ENCODE results near the gene TINAG.

The TINAG gene

DNA sequence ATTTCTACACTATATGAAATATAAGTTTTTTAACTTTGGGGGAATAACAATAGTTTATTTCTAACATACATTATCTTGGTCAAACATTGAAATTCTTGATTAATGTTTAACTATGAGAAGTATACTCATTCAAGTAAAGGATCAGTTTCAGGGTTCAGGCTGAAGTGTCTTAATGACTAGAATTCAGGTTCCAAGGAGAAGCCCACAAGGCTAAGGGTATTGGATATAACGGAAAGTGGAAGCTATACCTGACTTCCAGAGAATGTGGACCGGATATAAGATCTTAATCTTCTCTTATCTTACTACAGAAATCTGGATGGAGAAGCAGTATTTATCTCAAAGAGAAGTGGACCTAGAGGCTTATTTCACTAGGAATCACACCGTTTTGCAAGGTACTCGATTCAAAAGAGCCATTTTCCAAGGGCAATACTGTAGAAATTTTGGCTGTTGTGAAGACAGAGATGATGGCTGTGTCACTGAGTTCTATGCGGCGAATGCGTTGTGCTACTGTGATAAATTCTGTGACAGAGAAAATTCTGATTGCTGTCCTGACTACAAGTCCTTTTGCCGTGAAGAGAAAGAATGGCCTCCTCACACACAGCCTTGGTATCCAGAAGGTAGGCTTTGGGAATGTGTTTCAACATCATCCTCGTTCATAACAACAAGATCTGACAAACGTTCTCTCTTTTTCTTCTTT, at the start of gene TINAG:
TSS of gene TINAG (plus strand) at position 153 of the 697 bp plus-strand sequence. CDS start at position 263, 110 bp downstream.
- no peak for DNase-seq

DNA sequence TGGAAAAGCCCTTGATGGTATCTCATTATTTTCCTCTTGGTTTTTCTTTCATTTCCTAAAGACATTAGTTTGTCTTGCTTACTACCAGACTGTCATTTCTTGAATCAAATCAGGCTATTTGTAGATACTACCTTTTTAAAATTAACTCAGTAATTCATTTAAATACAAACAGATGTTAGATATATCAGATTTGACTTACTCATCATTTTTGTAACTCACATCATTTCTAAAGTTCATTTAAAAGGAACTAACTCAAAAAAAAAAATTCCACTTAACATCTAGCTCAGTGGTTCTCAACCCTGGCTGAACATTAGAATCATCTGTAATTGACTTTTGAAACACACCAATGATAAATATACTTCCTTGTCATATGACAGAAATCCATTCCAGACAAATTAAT, 48.2 kb upstream of the TINAG start:
- DNase-seq, result no peak

DNA sequence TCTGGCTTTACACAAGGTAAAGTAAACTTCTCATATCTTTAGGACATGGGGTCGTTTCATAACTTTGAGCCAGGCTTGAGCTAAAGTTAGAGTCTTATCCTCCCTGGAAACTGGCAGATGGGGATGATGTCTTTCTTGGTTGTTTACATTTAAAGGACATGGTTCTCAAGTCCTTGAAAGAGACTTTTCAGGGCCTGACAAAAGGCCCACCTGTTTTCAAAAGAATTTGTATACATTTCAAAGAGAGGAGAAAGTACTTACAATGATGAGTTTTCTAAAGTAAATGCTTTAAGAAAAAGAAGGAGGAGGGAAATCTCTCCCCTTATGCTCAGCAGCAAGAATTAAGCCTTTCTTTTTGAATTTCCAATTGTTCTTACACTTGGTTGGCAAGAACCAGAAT, 45.7 kb upstream of the TINAG start:
- no peak for DNase-seq

- no peak for DNase-seq
Measured at GRCh38 chr6:54262971-54263370, 45.3 kb upstream of the TINAG start.

GRCh38 chr6:54264581-54265272, 43.5 kb upstream of the TINAG start:
- DNase-seq, result no peak

GRCh38 chr6:54266400-54266923, 41.8 kb upstream of the TINAG start:
- no peak for DNase-seq

DNA sequence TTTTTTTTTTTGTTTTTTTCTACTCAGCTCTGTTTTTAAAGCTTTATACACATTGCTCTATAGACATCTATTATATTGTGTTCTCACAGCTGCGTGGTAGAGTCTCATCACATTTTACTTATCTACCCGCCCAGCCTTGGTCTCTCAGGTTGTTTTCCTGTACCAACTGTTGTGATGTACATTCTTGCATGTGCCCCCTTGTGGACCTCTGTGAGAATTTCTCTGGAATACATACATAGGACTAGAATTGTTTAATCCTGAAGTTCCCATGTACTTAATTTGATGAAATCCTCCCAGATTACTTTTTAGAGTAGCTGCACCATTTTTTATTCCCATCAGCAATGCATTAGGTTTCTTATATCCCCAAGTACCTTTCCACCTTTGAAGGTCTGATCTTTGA, 40.4 kb upstream of the TINAG start:
- DNase-seq, result peak; percentile 46

- no peak for DNase-seq
Measured at GRCh38 chr6:54273214-54273820, 34.9 kb upstream of the TINAG start.

GRCh38 chr6:54274383-54274782, 33.9 kb upstream of the TINAG start:
- no peak for DNase-seq

DNA sequence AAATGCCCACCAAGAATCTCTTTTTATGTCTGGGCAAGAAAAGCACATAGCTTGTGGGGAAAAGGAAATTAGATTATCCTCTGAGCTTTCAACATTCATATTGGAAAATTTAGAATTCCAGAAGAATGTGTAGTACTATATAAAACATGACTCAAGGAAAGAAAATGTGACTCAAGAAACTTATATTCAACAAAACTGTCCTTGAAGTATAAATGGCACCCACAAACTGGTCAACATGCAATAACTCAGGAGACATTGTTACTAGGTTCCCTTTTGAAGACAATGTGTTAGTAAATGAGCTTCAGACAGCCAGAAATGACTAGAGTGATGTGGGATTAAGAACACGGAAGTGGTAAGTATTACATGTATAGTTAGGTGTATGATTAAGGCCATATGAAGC, 26.1 kb upstream of the TINAG start:
- peak; percentile 21 for DNase-seq

GRCh38 chr6:54284161-54284860, 23.9 kb upstream of the TINAG start:
- no peak for DNase-seq

- peak; percentile 48 for DNase-seq
Measured at GRCh38 chr6:54285595-54285994, 22.6 kb upstream of the TINAG start.

GRCh38 chr6:54286141-54286540, 22.1 kb upstream of the TINAG start:
- peak; percentile 6 for DNase-seq

DNA sequence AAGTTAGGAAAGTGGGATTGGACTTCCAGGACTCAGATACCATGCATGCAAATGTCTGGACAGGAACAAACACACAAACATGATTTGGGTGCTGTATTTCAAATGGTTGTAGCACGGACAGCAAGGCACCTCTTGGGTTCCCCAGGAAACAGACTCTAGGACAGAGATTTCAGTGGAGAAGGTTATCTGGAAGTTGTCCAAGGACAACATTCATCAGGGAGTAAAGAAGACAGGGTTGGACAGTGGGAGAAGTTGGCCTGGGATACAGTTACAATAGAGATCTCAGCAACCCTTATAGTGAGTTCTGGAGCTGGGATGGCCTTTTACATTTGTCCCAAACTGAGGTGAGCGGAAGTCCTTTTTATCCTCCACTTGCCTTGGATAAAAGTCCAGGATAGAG, 19.8 kb upstream of the TINAG start:
- DNase-seq, result no peak

DNA sequence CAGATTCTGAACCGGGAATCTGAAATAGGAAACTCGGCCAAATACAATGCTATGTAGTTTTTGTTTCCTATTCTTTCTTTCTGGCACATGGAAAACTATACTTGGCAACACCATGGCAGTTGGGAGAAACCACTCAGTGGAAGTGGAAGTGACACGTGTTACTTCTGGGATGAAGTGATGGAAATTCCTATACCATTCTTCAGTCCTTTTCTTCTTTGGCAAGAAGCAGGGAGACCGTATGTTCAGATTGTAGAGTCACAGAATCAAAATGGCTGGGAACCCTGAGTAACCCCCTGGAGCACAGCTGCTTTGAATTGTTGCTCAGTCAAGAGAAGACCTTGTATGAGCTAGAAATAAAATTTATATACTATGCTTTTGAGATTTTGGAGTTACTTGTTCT, 18.8 kb upstream of the TINAG start:
- DNase-seq, result peak; percentile 4

DNA sequence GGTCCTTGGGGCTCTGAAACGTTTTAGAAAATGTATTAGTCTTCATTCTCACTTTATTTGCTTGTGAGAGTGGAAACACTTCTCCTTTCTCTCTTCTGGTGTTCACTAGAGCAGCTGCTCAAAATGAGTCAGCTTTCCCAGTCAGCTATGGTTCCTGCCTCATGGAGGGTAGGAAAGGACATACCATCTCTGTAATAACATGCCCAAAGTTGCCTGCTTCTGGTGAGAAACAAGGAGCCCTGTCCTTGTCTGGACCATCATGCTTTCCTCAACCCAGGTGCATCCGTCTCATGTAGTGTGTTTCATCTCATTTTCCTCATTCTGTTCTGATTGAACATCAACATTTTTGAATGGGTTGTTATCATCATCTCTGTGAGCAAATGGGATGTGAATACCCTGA, 17.1 kb upstream of the TINAG start:
- no peak for DNase-seq

GRCh38 chr6:54291738-54292137, 16.5 kb upstream of the TINAG start:
- DNase-seq, result no peak

DNA sequence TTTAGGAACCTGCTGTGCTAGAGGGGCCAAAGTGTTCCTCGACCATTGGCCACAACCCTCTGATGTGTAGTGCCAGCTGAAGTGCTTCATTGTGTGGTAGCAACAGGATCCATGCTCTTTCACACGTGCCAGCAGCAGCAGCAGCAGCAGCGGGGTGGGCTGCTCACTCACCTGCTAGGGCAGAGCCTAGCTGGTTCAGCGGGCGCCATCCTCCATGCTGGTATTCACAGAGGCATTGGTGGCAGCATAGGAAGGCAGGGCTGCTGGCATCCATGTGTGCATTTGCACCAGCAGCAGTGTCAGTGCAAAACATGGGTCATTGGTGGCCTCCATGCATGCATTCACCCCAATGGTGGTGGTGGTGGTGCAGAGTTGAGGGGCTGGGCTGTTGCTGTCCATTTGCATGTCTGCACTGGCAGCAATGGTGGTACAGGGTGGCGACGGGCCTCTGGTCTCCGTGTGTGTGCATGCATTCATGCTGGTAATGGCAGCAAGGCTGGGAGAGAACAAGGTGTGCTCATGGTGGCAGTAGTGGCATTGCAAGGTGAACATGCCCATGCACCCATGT, 13.2 kb upstream of the TINAG start:
- DNase-seq, result no peak

DNA sequence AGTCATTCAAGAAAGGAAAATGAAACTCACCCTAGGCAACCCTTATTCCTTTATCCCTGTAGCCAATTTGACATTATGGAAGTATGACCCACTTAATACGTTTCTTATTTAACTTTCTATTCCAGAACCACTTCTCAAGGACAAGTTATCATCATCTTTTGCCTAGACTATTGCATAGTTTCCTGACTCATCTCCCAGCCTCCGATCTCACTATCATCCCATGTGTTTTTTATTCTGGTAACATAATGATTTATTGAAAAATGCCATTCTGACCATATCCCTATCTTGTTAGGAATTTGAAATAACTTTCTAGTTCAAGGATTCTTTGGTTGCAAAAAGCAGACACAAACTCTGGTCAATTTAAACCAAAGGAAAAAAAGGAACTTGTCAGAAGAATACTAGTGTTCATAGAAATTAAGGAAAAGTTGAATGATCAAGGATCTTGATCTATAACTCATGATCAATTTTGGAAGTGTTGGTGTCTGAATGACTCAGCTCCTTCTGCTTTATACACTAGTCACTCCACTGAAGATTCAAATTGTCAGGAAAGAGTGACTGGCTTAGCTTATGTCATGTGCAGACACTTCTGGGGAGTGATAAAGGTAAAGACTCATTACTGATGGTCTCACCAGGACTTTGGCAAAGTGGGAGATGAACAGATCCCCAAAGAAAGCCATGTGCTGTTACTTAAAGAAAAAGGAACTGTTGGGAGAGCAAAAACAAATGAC, 8.5 kb upstream of the TINAG start:
- no peak for DNase-seq

DNA sequence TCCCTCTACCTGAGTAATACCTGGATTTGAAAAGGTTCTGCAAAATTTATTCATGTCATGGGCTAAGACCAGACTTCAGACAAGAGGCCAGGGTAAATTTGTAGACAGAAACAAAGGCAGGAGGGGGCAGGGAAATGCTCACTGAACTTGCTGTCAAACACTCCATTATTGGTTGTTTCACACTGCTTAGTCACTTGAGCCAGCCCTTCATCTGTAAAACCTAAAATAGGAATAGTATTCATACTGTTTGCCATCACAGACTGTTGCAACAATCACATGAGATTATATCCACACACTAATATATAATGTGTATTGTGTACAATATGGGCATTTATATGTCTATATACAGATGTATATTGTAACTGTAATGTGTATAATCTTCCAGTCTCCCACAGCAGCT, 6.5 kb upstream of the TINAG start:
- no peak for DNase-seq

DNA sequence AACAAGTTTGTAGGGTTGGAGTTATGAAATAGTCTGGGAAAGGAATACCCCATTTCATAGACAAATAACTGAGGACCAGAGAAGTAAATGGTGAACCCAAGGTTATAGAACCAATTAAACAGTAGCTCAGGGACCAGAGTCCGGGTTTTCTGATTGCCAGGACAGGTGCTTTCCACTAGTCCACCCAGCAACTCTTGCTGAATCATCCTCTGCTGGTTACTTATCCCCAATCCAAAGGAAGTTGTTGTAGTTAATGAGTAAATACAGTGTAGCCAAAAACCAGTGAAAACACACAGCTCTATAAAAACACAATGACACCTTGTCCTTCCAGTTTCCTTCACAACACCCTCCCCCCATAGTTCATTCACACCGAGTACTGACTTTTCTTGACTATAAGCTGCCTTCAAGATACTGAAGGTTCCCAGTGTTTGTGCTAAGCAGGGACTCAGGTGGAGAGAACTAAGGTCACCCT, 766 bp upstream of the TINAG start:
- no peak for DNase-seq

DNA sequence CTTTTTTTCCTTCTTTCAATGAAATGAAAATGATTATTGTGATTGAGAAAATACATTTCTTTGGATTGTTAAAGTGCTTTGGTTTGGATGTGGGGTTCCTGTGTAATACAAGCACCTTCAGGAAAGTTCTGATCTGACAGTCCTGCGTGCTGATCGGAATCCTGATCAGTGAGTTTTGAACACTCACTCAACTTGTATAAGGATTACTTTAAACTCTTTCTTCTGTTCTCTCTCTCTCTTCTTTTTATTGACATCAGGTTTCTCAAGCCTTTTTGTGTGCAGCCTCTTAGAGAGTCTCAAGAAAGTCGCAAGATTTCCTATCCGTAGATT, 710 bp downstream of the TINAG start:
- no peak for DNase-seq
